Measurements from ENCODE around the gene BCO2.

DNA sequence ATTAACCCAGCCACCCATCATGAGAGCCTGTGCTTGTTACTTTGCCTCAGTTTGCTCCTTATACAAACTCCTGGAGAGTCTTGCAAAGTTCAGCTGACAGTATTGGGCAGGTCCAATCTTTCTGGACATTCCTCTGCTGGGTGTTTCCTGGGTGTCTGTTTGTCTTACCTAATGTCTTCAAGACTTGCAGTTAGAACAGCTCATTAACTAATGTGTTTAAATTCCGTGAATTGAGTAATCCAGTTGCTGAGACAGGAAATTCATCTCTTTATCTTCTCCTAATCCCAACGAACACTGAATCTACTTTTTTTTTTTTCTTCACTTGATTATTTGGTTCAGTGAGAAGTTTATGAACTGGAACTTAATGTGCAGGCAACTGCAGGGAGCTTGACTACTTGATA lies 20.6 kb downstream of the BCO2 start:
- TF ChIP-seq EP300 (IDR thresholded peaks at IDR 0.05) (no peak), POLR2A (IDR thresholded peaks at IDR 0.05) (no peak)
- TF ChIP-seq, protein P1, sequence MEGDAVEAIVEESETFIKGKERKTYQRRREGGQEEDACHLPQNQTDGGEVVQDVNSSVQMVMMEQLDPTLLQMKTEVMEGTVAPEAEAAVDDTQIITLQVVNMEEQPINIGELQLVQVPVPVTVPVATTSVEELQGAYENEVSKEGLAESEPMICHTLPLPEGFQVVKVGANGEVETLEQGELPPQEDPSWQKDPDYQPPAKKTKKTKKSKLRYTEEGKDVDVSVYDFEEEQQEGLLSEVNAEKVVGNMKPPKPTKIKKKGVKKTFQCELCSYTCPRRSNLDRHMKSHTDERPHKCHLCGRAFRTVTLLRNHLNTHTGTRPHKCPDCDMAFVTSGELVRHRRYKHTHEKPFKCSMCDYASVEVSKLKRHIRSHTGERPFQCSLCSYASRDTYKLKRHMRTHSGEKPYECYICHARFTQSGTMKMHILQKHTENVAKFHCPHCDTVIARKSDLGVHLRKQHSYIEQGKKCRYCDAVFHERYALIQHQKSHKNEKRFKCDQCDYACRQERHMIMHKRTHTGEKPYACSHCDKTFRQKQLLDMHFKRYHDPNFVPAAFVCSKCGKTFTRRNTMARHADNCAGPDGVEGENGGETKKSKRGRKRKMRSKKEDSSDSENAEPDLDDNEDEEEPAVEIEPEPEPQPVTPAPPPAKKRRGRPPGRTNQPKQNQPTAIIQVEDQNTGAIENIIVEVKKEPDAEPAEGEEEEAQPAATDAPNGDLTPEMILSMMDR (IDR thresholded peaks at IDR 0.05), result no peak
